GM12872 (cell line): Measurements from ENCODE around the gene RFX3.

Source experiments
- CTCF ChIP-seq: IDR thresholded peaks from 3 replicates; pipeline ENCODE4 v1.5.1; 2011; ENCODE audit warnings: low read depth, mild to moderate bottlenecking, low read length, moderate library complexity; ENCODE audit not compliant: insufficient read depth

The RFX3 gene

GRCh38 chr9:3180696-3181048 is 345.1 kb downstream of the RFX3 start:
- no peak for TF ChIP-seq CTCF

GRCh38 chr9:3179711-3180110 is 346.1 kb downstream of the RFX3 start:
- no peak for TF ChIP-seq CTCF

DNA sequence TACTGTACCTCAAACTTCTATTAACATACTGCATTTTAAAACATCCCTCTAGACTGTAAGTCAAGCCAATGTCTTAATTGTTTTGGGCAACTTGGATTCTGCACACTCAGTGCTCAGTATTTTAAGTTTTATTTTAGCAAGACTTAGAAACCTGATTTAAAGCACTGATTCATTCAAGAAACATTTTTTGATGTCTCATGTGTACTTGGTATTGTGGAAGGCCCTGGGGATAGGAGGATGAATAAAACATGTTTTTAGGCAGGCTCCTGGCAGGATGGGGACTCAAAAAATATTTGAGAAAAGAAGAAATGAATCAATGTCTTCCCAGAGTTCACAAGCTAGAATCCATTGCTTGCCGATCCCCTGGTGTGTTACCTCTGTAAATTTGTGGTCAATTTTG is 347.9 kb downstream of the RFX3 start:
- no peak for TF ChIP-seq CTCF

DNA sequence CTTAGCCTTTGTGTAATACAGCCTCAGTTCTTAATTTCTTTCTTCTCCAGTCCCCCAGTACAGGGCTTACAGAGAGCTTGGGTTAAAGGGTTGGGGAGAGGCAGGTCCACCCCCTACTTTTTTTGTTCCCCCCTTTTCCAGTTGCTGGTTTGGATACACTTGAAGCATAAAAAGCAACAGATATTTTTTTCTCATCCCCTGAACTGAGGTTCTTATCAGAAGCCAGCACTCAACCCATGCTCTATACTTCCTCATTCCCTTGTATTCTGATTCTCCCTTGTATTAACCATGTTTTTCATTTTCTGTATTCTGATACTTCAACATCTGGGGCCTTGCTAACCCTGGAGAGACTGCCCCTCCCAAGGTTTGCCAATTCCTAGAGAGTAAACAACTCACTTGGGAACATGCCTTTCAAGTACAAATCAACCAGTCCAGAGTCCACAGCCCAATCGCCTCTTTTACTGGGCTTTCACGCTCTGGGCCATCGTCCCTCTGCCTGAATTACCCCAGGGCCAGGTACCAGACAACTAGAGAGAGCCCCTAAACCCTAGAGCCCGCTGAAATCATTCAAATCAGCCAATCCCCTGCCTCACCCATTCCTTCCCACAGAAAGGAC is 348.5 kb downstream of the RFX3 start:
- TF ChIP-seq CTCF = no peak

DNA sequence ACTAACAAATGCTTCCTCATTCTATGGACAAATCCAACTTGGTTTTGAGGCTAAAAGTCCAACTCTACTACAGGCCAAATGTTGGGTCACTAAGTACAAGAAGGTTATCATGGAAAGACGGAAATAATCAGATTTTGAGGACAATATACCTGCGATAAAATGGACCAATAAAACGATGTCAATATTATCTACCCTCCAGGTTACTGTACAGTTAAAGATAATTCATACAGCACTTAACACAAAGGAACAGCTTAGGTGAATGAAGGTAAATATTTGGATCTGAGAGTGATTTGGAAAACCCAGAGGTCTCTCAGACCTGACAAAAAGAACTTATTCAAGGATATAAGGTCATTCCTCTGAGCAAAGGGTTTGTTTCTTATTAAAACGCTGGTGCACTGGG is 352.4 kb downstream of the RFX3 start:
- no peak for TF ChIP-seq CTCF

DNA sequence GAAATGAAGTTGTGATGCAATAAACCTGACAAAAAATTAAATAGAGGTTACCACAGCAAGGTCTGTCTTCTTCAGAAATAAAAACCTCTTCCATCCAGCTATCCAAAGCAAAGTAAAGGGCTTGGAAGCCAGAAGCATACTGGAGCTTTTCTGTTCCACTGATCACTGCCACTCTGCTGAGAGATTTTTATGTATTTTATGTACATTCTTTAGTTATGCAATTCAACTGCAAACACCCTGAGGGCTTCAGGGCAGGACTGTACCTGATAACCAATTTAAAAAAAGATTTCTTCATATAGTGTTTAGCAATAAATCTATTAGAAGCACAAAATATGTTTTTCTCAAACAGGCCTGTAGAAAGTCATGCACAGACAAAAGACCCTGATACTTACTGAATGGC is 355.0 kb downstream of the RFX3 start:
- TF ChIP-seq CTCF = no peak
